Keratinocyte (primary cell): ENCODE results near the gene CAPZB. TPM values are rescaled to one million over a fixed set of nuclear protein-coding genes. Genes with fewer than 3 reads are reported as not detected.
A peak's percentile ranks its signal among the peaks of the same experiment; 100 is the strongest.

Experiments
- DNase-seq: peaks from one replicate; pipeline ENCODE4 v3.0.0-alpha.2; 2011; ENCODE audit warnings: low read depth, missing footprints, low spot score
- FAIRE-seq: peaks from 2 replicates; lab custom pipeline; 2011; peaks lifted over from hg19 to GRCh38; lab: Jason Lieb, UNC
- H2AFZ ChIP-seq: 2 replicates; pipeline ENCODE4 v1.6.0; 2012; ENCODE audit warnings: low read length, control low read depth, inconsistent platforms; ENCODE audit not compliant: control insufficient read depth
- H3K27ac ChIP-seq: 2 replicates; pipeline ENCODE4 v1.5.1; 2011; ENCODE audit warnings: low read length; ENCODE audit not compliant: control insufficient read depth, insufficient read depth
- H3K27me3 ChIP-seq: 3 replicates; pipeline ENCODE4 v1.6.0; 2011; ENCODE audit warnings: low read length; ENCODE audit not compliant: control insufficient read depth, insufficient read depth; ENCODE audit errors: extremely low read depth
- H3K36me3 ChIP-seq, 2 experiments: 2 replicates in 1 of 2; 3 replicates in 1 of 2; pipeline ENCODE4 v1.5.1; 2011; ENCODE audit warnings: low read length in 2 of 2, mild to moderate bottlenecking in 1 of 2; ENCODE audit not compliant: control insufficient read depth in 2 of 2, insufficient read depth in 2 of 2; ENCODE audit errors: extremely low read depth in 1 of 2
- H3K4me1 ChIP-seq: 3 replicates; pipeline ENCODE4 v1.5.1; 2011; ENCODE audit warnings: low read length; ENCODE audit not compliant: control insufficient read depth, insufficient read depth; ENCODE audit errors: extremely low read depth
- H3K4me2 ChIP-seq: 3 replicates; pipeline ENCODE4 v1.6.0; 2011; ENCODE audit warnings: low read depth, low read length; ENCODE audit not compliant: control insufficient read depth, insufficient read depth; ENCODE audit errors: extremely low read depth
- H3K4me3 ChIP-seq, 3 experiments: fragments of 200-600 bp in 1 of 3; sonication (generic) in 1 of 3; 2 replicates in 2 of 3; 3 replicates in 1 of 3; pipeline ENCODE4 v1.5.1; 2011 to 2016; ENCODE audit warnings: low read length in 3 of 3, mild to moderate bottlenecking in 3 of 3, control low read depth in 2 of 3, inconsistent platforms in 1 of 3, low read depth in 1 of 3, mixed read lengths in 1 of 3, mixed run types in 1 of 3, moderate library complexity in 1 of 3; ENCODE audit not compliant: control insufficient read depth in 2 of 3, insufficient read depth in 2 of 3; ENCODE audit errors: extremely low read depth in 1 of 3
- H3K79me2 ChIP-seq: 2 replicates; pipeline ENCODE4 v1.6.0; 2012; ENCODE audit warnings: low read length; ENCODE audit not compliant: control insufficient read depth, insufficient read depth
- H3K9ac ChIP-seq: 3 replicates; pipeline ENCODE4 v1.6.0; 2011; ENCODE audit warnings: low read length; ENCODE audit not compliant: control insufficient read depth, insufficient read depth; ENCODE audit errors: extremely low read depth
- H3K9me1 ChIP-seq: 3 replicates; pipeline ENCODE4 v1.6.0; 2011; ENCODE audit warnings: low read length; ENCODE audit not compliant: control insufficient read depth, insufficient read depth; ENCODE audit errors: extremely low read depth
- H3K9me3 ChIP-seq: 2 replicates; pipeline ENCODE4 v1.5.1; 2012; ENCODE audit warnings: low read depth, low read length; ENCODE audit not compliant: control insufficient read depth
- H4K20me1 ChIP-seq: 3 replicates; pipeline ENCODE4 v1.6.0; 2011; ENCODE audit warnings: low read length; ENCODE audit not compliant: control insufficient read depth, insufficient read depth; ENCODE audit errors: extremely low read depth
- EZH2 ChIP-seq: IDR thresholded peaks from one replicate; pipeline ENCODE4 v1.6.1; 2012; ENCODE audit warnings: inconsistent platforms, mild to moderate bottlenecking, low read length, moderate library complexity
- dilution Hi-C: fragments of 300-500 bp; cut with MboI; formaldehyde crosslinking; loops from one replicate; pipeline ENCODE4 v1.7.0; 2020; ENCODE audit warnings: low sequenced_read_pairs; ENCODE audit not compliant: extremely low pct_ligation_motif_present
- polyA plus RNA-seq, 5 experiments: library from polyadenylated mRNA; depleted of rRNA in 3 of 5; stranded (reverse) in 3 of 5; stranded (forward) in 1 of 5; unstranded in 1 of 5; fragments of >200 nt; gene quantifications; 1 replicate in 1 of 5; 2 replicates in 3 of 5; 3 replicates in 1 of 5; pipeline versions ENCODE4 v1.2.1 to v1.2.3, GENCODE V29; 2011 to 2012; ENCODE audit warnings: missing spikeins in 2 of 5, low read depth in 1 of 5, low replicate concordance in 1 of 5
- TF ChIP-seq, protein P1 (sequence below), 3 experiments: IDR thresholded peaks in 1 of 3; conservative IDR thresholded peaks in 1 of 3; optimal IDR thresholded peaks in 1 of 3; 2 replicates in 2 of 3; 3 replicates in 1 of 3; pipeline versions ENCODE3 to v1.5.1; 2011; ENCODE audit warnings: low read length in 3 of 3, mild to moderate bottlenecking in 3 of 3, moderate library complexity in 2 of 3, control low read depth in 1 of 3, inconsistent platforms in 1 of 3; ENCODE audit not compliant: insufficient read depth in 2 of 3; ENCODE audit errors: extremely low read depth in 1 of 3

Gene CAPZB
- polyA plus RNA-seq, 1 donor (not counting 4 experiments of a cell fraction or from before 2014, with no cell fraction given), result 193 TPM

GRCh38 chr1:19342062-19342750 lies 143.1 kb downstream of the CAPZB start:
- Histone ChIP-seq H3K4me1 (peaks cover 2% of the 10 kb centered on the region), H3K4me2 (no peak overlapping the region), H3K9me3 (no peaks in the 10 kb centered on the region), H3K9me1 (no peaks in the 10 kb centered on the region), H3K4me3 (no peak overlapping the region), H4K20me1 (peaks cover 4% of the 10 kb centered on the region), H3K27me3 (no peaks in the 10 kb centered on the region), H3K36me3 (peaks cover 30 to 37% of the 10 kb centered on the region in 2 experiments), H3K9ac (no peak overlapping the region), H2AFZ (no peak overlapping the region), H3K27ac (no peak overlapping the region), H3K79me2 (no peaks in the 10 kb centered on the region)
- DNase-seq (no peak), FAIRE-seq (no peak)
- dilution Hi-C loops, result no loop called here
- no peak for TF ChIP-seq EZH2
- TF ChIP-seq, protein P1, sequence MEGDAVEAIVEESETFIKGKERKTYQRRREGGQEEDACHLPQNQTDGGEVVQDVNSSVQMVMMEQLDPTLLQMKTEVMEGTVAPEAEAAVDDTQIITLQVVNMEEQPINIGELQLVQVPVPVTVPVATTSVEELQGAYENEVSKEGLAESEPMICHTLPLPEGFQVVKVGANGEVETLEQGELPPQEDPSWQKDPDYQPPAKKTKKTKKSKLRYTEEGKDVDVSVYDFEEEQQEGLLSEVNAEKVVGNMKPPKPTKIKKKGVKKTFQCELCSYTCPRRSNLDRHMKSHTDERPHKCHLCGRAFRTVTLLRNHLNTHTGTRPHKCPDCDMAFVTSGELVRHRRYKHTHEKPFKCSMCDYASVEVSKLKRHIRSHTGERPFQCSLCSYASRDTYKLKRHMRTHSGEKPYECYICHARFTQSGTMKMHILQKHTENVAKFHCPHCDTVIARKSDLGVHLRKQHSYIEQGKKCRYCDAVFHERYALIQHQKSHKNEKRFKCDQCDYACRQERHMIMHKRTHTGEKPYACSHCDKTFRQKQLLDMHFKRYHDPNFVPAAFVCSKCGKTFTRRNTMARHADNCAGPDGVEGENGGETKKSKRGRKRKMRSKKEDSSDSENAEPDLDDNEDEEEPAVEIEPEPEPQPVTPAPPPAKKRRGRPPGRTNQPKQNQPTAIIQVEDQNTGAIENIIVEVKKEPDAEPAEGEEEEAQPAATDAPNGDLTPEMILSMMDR (optimal IDR thresholded peaks at IDR 0.05 in 1 of 3, IDR thresholded peaks at IDR 0.05 in 1 of 3, conservative IDR thresholded peaks at IDR 0.05 in 1 of 3; ENCODE audit: extremely low read depth in 1 of 3, insufficient read depth in 2 of 3, low read length in 3 of 3), result no peak

DNA sequence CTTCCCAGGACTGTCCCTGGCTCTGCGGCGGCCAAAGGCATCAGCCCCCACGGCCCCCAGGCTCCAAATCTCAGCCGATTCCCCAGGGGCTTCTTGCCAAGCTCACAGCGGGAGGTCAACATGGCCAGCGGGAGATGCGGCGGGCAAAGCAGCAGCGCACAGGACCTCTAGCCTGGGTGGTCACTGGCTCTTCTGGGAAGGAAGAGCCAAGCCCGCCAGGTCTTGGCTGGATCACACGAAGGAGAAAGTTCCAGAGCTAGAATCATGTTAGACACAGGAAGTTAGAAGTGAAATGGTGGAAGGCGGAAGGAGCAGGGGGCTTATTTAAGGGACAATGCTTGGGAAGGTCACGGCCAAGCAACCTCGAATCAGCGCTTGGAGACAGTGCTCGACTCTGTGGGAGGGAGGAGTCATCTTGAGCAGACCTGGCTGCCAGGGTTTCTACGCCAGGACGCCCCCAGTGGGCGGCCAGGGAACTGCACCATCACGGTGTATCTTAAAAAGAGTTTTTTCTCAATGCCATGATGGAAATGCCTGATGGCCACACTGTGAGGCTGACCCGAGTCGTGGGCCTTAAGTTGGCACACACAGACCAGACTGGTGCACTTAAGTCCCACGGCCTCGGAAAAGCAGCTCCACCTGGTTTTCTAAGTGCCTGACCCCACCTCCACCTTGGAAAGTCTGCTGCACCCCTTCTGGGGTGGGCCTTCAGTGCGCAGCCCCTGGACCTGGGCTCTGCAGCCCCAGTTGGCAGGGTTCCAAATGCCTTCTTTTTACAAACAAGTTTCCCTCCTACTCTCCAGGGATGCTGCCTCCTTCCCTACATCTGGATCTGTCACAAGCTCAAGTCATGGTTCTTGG lies 143.9 kb downstream of the CAPZB start:
- no peaks in the 10 kb centered on the region for H3K79me2 ChIP-seq
- peaks cover 2% of the 10 kb centered on the region for H3K4me1 ChIP-seq
- H3K4me3 ChIP-seq, result no peak overlapping the region
- H2AFZ ChIP-seq, result no peak overlapping the region
- TF ChIP-seq EZH2, result no peak
- TF ChIP-seq, protein P1 (optimal IDR thresholded peaks at IDR 0.05 in 1 of 3, IDR thresholded peaks at IDR 0.05 in 1 of 3, conservative IDR thresholded peaks at IDR 0.05 in 1 of 3; ENCODE audit: extremely low read depth in 1 of 3, insufficient read depth in 2 of 3, low read length in 3 of 3), result peak; percentile 83 to 97 (median 91)
- no peak overlapping the region for H3K27ac ChIP-seq
- dilution Hi-C loops, result no loop called here
- peaks cover 4% of the 10 kb centered on the region for H4K20me1 ChIP-seq
- no peaks in the 10 kb centered on the region for H3K9me1 ChIP-seq
- peaks cover 30 to 37% of the 10 kb centered on the region in 2 experiments for H3K36me3 ChIP-seq
- no peaks in the 10 kb centered on the region for H3K27me3 ChIP-seq
- FAIRE-seq, result peak; percentile 78
- no peak overlapping the region for H3K4me2 ChIP-seq
- DNase-seq, result peak; percentile 35
- H3K9me3 ChIP-seq, result no peaks in the 10 kb centered on the region
- H3K9ac ChIP-seq, result no peak overlapping the region
